ENCODE data around the gene SLC22A14. TPM values are rescaled to one million over a fixed set of nuclear protein-coding genes. Genes with fewer than 3 reads are reported as not detected.
"Not testable (repeated sequence)": the region's sequence is repeated elsewhere in the genome, so short reads cannot be mapped to it uniquely, and the experiment has no call there.

Gene SLC22A14
- total RNA-seq, 4 donors from 2014 or later, result 0.31 TPM; not detected in 3

DNA sequence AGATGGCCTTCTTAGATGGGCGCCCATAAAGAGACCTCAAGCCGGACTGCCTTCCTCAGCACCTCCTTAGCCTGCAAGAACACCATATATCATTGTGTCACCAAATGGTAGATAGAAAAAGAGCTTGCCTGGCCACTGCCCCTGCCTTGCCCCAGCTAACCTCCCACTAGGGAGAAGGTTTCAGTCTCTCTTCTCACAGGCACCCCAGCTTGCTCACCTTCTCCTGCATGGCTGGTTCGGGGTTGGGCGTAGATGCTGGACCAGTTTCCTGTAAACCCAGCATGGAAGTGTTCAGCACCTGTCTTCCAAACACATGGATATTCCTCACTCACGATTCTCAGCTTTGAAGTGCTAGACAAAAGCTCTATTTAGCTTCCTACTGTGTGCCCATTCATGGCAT, 3.3 kb upstream of the SLC22A14 start:
- DNase-seq (no peak), ATAC-seq (no peak)
- Histone ChIP-seq H3K9me3 (no peaks in the 10 kb centered on the region), H3K4me1 (no peaks in the 10 kb centered on the region), H3K27me3 (no peaks in the 10 kb centered on the region), H3K4me3 (no peak overlapping the region), H3K36me3 (peaks cover 0 to 15% of the 10 kb centered on the region in 2 donors), H3K27ac (no peak overlapping the region)
- in situ Hi-C loops (cut with MboI; ENCODE audit: low sequenced_read_pairs in 4 of 4), result no loop called here
- no peak for TF ChIP-seq CTCF (IDR thresholded peaks at IDR 0.05 in 4 of 5, conservative IDR thresholded peaks at IDR 0.05 in 1 of 5)
- no peak for TF ChIP-seq POLR2A (IDR thresholded peaks at IDR 0.05)
- intact Hi-C loops (cut with DNase I; ENCODE audit: low total_unique reads), result no loop called here

GRCh38 chr3:38283810-38284755, 2.0 kb downstream of the SLC22A14 start:
- Histone ChIP-seq H3K4me3 (no peak overlapping the region), H3K27me3 (no peaks in the 10 kb centered on the region), H3K36me3 (no peaks in the 10 kb centered on the region), H3K27ac (no peak overlapping the region), H3K9me3 (no peaks in the 10 kb centered on the region), H3K4me1 (no peaks in the 10 kb centered on the region)
- TF ChIP-seq POLR2A (IDR thresholded peaks at IDR 0.05), result no peak
- no peak for TF ChIP-seq CTCF (IDR thresholded peaks at IDR 0.05 in 4 of 5, conservative IDR thresholded peaks at IDR 0.05 in 1 of 5)
- in situ Hi-C loops (cut with MboI; ENCODE audit: low sequenced_read_pairs in 4 of 4) (no loop called here), intact Hi-C loops (cut with DNase I; ENCODE audit: low total_unique reads) (no loop called here)
- ATAC-seq (no peak), DNase-seq (no peak)

DNA sequence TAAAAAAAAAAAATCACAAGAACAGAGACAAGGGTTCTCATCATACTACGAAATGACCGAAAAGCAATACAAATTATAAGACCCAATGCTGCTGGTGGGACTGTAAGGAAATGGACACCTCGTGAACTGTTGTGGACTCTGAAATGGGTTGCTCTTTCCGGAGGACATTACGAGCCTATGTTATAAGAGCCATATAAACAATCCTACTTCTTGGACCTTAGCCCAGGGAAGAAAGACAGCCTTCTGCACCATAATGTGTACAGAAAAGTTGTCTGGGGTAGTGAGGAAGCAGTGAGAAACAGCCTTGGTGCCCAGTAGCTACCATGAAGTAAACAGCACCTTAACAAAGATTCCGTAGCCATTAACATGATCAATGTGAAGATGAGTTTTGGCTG, 2.7 kb downstream of the SLC22A14 start:
- TF ChIP-seq POLR2A (IDR thresholded peaks at IDR 0.05) (no peak), CTCF (IDR thresholded peaks at IDR 0.05 in 4 of 5, conservative IDR thresholded peaks at IDR 0.05 in 1 of 5) (no peak)
- Histone ChIP-seq H3K4me3 (no peak overlapping the region), H3K36me3 (no peaks in the 10 kb centered on the region), H3K9me3 (no peaks in the 10 kb centered on the region), H3K27ac (no peak overlapping the region), H3K27me3 (no peaks in the 10 kb centered on the region), H3K4me1 (no peaks in the 10 kb centered on the region)
- in situ Hi-C loops (cut with MboI; ENCODE audit: low sequenced_read_pairs in 4 of 4), result no loop called here
- ATAC-seq (no peak), DNase-seq (no peak)
- intact Hi-C loops (cut with DNase I; ENCODE audit: low total_unique reads), result no loop called here

- H3K27me3 ChIP-seq; DNase-seq; intact Hi-C loops (cut with DNase I; ENCODE audit: low total_unique reads); H3K9me3 ChIP-seq; H3K27ac ChIP-seq; H3K4me3 ChIP-seq; H3K36me3 ChIP-seq; ATAC-seq; H3K4me1 ChIP-seq; in situ Hi-C loops (cut with MboI; ENCODE audit: low sequenced_read_pairs in 4 of 4): not testable (repeated sequence)
These were observed 7.5 kb downstream of the SLC22A14 start for GRCh38 chr3:38289286-38290217.

DNA sequence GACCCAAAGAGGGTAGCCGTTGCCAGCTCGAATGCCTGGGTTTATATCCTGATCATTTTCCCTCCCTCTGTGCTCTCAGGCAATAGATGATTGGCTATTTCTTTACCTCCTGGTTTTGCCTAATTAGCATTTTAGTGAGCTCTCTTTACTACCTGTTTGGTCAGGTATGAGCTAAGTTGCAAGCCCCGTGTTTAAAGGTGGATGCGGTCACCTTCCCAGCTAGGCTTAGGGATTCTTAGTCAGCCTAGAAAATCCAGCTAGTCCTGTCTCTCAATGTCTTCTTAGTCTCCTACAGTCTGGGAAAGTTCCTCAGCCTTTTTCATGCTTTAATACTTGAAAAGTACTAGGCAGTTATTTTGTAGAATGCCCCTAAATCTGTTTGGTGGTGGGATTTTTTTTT, 15.0 kb downstream of the SLC22A14 start:
- H3K4me1 ChIP-seq; H3K9me3 ChIP-seq; intact Hi-C loops (cut with DNase I; ENCODE audit: low total_unique reads); H3K4me3 ChIP-seq; ATAC-seq; DNase-seq; in situ Hi-C loops (cut with MboI; ENCODE audit: low sequenced_read_pairs in 4 of 4); H3K36me3 ChIP-seq; H3K27me3 ChIP-seq; H3K27ac ChIP-seq: not testable (repeated sequence)

Data from gastrocnemius medialis (tissue), 4 donors.